ENCODE data around the gene BNIPL.

The BNIPL gene

DNA sequence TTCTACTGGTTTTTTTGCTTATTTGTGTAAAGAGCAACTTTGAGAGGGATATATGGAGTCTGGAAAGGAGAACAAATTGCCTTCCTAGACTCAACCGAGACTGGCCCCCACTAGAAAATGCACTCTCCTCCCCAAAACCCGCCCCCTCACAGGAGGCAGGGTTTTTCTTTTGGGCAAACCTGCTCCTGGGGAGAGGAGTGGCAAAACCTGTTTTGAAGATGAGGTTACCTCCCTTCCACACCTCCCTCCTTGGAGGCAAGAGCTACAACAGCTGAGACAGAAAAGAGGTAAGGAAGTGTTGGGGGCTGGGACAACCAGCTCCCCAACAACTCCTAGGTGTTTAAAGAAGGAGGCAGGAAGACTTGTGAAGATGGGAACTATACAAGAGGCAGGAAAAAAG, at the start of gene BNIPL:
TSS of gene BNIPL (plus strand) at position 231 of the 400 bp plus-strand sequence. CDS start at position 371, 140 bp downstream.
- no peak for DNase-seq (ENCODE audit: extremely low read depth in 1 of 2, low read depth in 1 of 2)

GRCh38 chr1:150987924-150988323, 48.5 kb upstream of the BNIPL start:
- DNase-seq (ENCODE audit: extremely low read depth in 1 of 2, low read depth in 1 of 2): no peak

DNA sequence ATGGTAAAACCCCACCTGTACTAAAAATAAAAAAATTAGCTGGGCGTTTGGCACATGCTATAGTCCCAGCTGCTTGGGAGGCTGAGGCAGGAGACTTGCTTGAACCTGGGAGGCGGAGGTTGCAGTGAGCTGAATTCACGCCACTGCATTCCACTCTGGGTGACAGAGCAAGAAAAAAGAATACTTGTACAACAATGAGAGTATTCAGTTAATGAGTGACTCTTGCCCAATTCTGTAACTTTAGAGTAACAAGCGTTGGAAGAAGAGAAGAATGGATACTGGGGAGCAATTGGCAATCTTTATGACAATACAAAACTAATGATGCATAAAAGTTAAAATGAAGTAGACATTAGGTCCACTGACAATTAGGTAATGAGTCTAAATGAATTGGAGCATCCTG, 43.8 kb upstream of the BNIPL start:
- no peak for DNase-seq (ENCODE audit: extremely low read depth in 1 of 2, low read depth in 1 of 2)

DNA sequence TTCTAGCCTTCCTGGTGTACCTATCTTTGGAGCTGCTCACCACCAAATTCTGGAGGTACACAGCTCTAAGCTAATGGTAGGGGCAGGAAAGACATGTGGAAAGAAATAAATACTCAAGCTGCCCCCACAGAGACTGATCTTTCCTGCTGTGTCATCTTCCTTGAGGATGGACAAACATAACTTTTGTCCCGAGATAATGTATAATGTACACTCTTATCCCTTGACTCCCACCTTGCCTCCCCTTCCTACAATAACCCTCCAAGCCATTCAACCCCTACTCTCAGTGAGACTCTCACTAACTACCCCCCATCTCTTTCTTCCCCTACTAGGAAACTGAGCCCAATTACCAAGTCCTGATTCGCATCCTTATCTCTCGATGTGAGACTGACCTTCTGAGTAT, 42.1 kb upstream of the BNIPL start:
- no peak for DNase-seq (ENCODE audit: extremely low read depth in 1 of 2, low read depth in 1 of 2)

GRCh38 chr1:150995460-150995859, 40.9 kb upstream of the BNIPL start:
- no peak for DNase-seq (ENCODE audit: extremely low read depth in 1 of 2, low read depth in 1 of 2)

DNA sequence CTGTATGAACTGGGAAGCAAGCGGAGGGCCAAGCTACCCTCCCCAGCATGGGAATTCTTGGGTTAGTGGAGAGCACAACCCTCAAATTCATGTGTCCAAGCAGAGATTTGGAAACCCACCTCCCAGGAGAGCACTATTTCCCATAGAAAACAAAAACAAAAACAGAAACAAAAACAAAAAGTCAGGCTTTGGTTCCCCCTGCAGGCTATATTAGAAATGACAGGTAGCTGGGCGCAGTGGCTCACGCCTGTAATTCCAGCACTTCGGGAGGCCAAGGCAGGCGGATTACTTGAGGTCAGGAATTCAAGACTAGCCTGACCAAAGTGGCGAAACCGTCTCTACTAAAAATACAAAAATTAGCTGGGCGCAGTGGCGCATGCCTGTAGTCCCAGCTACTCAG, 40.5 kb upstream of the BNIPL start:
- DNase-seq (ENCODE audit: extremely low read depth in 1 of 2, low read depth in 1 of 2): no peak

- no peak for DNase-seq (ENCODE audit: extremely low read depth in 1 of 2, low read depth in 1 of 2)
These were observed 39.1 kb upstream of the BNIPL start for GRCh38 chr1:150997126-150997872.

DNA sequence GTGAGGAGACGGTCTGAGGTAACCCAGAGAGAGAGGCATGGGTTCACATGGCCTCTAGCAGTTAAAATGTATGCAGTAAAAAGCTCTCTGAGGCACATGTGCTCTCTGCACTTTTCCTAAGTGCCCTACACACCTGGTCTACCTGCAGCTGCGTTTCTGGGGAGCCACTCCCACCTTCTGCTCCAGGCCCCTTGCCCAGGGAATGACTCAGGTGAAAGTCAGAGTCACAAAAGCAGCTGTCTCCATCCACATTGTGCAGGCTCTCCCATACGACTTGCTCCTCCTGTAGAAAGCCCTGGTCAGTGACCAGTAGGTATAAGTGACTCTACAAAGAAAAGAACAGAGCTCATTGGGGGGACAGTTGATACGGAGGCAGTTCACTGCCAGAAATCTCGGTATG, 38.4 kb upstream of the BNIPL start:
- DNase-seq (ENCODE audit: extremely low read depth in 1 of 2, low read depth in 1 of 2): no peak

- DNase-seq (ENCODE audit: extremely low read depth in 1 of 2, low read depth in 1 of 2): peak in 1 of 2 donors; percentile 32
These were observed 37.2 kb upstream of the BNIPL start for GRCh38 chr1:150999051-150999674.

GRCh38 chr1:150999926-151000325, 36.5 kb upstream of the BNIPL start:
- no peak for DNase-seq (ENCODE audit: extremely low read depth in 1 of 2, low read depth in 1 of 2)

- DNase-seq (ENCODE audit: extremely low read depth in 1 of 2, low read depth in 1 of 2): no peak
These were observed 36.0 kb upstream of the BNIPL start for GRCh38 chr1:151000408-151000807.

- DNase-seq (ENCODE audit: extremely low read depth in 1 of 2, low read depth in 1 of 2): no peak
These were observed 34.8 kb upstream of the BNIPL start for GRCh38 chr1:151001602-151002001.

- no peak for DNase-seq (ENCODE audit: extremely low read depth in 1 of 2, low read depth in 1 of 2)
These were observed 34.3 kb upstream of the BNIPL start for GRCh38 chr1:151002051-151002450.

DNA sequence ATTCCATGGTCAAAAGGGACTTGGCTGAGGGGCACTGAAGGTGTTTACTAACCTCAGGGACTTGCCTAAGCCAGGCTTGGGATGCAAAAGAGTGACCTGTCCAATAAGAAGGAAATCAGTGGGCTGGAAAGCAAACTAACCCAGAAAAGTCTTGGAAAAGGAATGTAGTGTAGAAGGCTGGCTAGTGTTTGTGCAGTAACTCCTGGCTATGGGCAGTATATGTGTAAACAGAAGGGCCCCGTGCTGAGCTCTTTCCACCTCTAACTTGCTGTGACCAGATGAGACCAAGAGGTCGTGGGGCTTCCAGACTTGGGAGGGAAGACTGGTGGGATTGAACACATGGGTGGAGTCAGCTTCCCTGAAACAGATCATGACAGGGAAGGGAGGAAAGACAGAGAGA, 33.8 kb upstream of the BNIPL start:
- DNase-seq (ENCODE audit: extremely low read depth in 1 of 2, low read depth in 1 of 2): no peak

- DNase-seq (ENCODE audit: extremely low read depth in 1 of 2, low read depth in 1 of 2): no peak
These were observed 33.2 kb upstream of the BNIPL start for GRCh38 chr1:151003180-151003579.

GRCh38 chr1:151005729-151006319, 30.6 kb upstream of the BNIPL start:
- no peak for DNase-seq (ENCODE audit: extremely low read depth in 1 of 2, low read depth in 1 of 2)

GRCh38 chr1:151006327-151007052, 29.9 kb upstream of the BNIPL start, which contains the start of gene MINDY1:
Gene MINDY1, minus strand, starts transcription at chr1:151006902. Its CDS starts 4,285 bp downstream, at chr1:151002617.
- peak in 1 of 2 donors; percentile 26 for DNase-seq (ENCODE audit: extremely low read depth in 1 of 2, low read depth in 1 of 2)

DNA sequence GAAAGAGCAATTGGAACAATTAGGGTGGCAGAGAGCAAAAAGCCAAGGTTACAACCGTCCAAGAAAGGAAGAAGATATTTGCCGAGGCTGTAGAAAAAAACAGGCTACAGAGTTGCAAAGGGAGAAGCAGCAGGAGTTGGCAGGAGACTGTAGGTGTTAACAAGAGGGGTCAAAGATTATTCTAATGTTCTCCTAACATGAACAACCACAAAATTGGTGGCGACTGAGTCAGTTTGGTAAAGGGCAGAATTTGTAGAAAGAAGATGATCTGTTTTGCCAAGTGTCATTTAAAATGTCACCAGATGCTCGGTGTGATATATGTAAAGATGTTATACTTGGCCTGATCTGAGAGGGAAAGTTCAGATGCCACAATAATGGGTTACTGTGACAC, 28.5 kb upstream of the BNIPL start:
- DNase-seq (ENCODE audit: extremely low read depth in 1 of 2, low read depth in 1 of 2): no peak

GRCh38 chr1:151008244-151009205, 27.9 kb upstream of the BNIPL start, which contains the start of gene PRUNE1:
Gene PRUNE1, plus strand, starts transcription at chr1:151008449. Its CDS starts 184 bp downstream, at chr1:151008633.
- DNase-seq (ENCODE audit: extremely low read depth in 1 of 2, low read depth in 1 of 2): peak; percentile 92 to 93

GRCh38 chr1:151009206-151009587, 27.2 kb upstream of the BNIPL start:
- no peak for DNase-seq (ENCODE audit: extremely low read depth in 1 of 2, low read depth in 1 of 2)

Measured in stimulated activated CD8-positive, alpha-beta memory T cell treated with anti-CD3 and anti-CD28 coated beads, Interleukin-7, amount 100 ng/mL, for 48 hours (primary cell).